SK-N-SH treated with all-trans-retinoic acid at 6 μM for 48 hours (cell line): Measurements from ENCODE around the gene ADPRH.

Experiments
- GLIS3 ChIP-seq: fragments of 250-450 bp; sonication (Bioruptor Pico); IDR thresholded peaks from 2 replicates; pipeline ENCODE4 v1.5.0; 2020; ENCODE audit warnings: mild to moderate bottlenecking, moderate library complexity
- ZFP30 ChIP-seq: fragments of 450-650 bp; formaldehyde crosslinking; IDR thresholded peaks from 2 replicates; pipeline ENCODE4 v1.5.0; 2022; ENCODE audit warnings: mild to moderate bottlenecking, moderate library complexity

GRCh38 chr3:119628816-119629445 lies 49.6 kb downstream of the ADPRH start:
- TF ChIP-seq ZFP30 (CRISPR knock-in tag) = no peak
- no peak for TF ChIP-seq GLIS3 (CRISPR knock-in tag)
